Naive thymus-derived CD4-positive, alpha-beta T cell (primary cell): Measurements from ENCODE around the gene RALBP1. TPM values are rescaled to one million over a fixed set of nuclear protein-coding genes. Genes with fewer than 3 reads are reported as not detected.

Experiments
- ATAC-seq: fragments of 150-1000 bp; cut with Tn5 transposase; 2 replicates; pipeline ENCODE4 v1.10.0; 2021; ENCODE audit warnings: mild to moderate bottlenecking, moderate library complexity
- CTCF ChIA-PET: fragments of 350-600 bp; sonication (Branson Sonifier 250); formaldehyde crosslinking; loops from one replicate; lab custom pipeline; 2021; ENCODE audit warnings: antibody characterized with exemption; lab: Charles Lee
- POLR2A ChIA-PET: fragments of 350-600 bp; sonication (Branson Sonifier 250); formaldehyde crosslinking; loops from one replicate; lab custom pipeline; 2021; ENCODE audit warnings: antibody characterized with exemption, inconsistent platforms; lab: Charles Lee
- DNase-seq, 9 donors: peaks; one replicate each; pipeline versions ENCODE4 v3.0.0 to v3.0.0-alpha.2; 2020 to 2022; ENCODE audit warnings: mixed read lengths in 1 of 9
- H3K27ac ChIP-seq: one replicate; pipeline ENCODE4 v1.7.0; 2013; ENCODE audit warnings: mild to moderate bottlenecking, low read depth, low read length, moderate library complexity
- H3K27me3 ChIP-seq, 2 donors: one replicate each; pipeline ENCODE4 v1.7.0; 2013; ENCODE audit warnings: low read length in 2 of 2, mild to moderate bottlenecking in 2 of 2, moderate library complexity in 2 of 2; ENCODE audit not compliant: control insufficient read depth in 2 of 2, insufficient read depth in 2 of 2
- H3K36me3 ChIP-seq, 3 experiments: 1 replicate in 2 of 3; 2 replicates in 1 of 3; pipeline ENCODE4 v1.7.0; 2013; ENCODE audit warnings: low read length in 3 of 3, mild to moderate bottlenecking in 3 of 3, moderate library complexity in 1 of 3; ENCODE audit not compliant: insufficient read depth in 3 of 3, control insufficient read depth in 2 of 3
- H3K4me1 ChIP-seq, 2 donors: one replicate each; pipeline ENCODE4 v1.7.0; 2013; ENCODE audit warnings: low read length in 2 of 2, mild to moderate bottlenecking in 2 of 2, moderate library complexity in 1 of 2; ENCODE audit not compliant: control insufficient read depth in 2 of 2, insufficient read depth in 2 of 2
- H3K4me3 ChIP-seq: 2 replicates; pipeline ENCODE4 v1.7.0; 2013; ENCODE audit warnings: mild to moderate bottlenecking, low read length
- H3K9me3 ChIP-seq, 3 experiments: 1 replicate in 2 of 3; 2 replicates in 1 of 3; pipeline ENCODE4 v1.7.0; 2013; ENCODE audit warnings: low read length in 3 of 3; ENCODE audit not compliant: control insufficient read depth in 2 of 3
- H3K27ac Mint-ChIP-seq, 9 donors: one replicate each; pipeline ENCODE4 v1.8.0; 2020 to 2022; ENCODE audit warnings: mixed read lengths in 9 of 9, mild to moderate bottlenecking in 8 of 9, moderate library complexity in 5 of 9, inconsistent platforms in 2 of 9
- H3K27me3 Mint-ChIP-seq, 5 donors: one replicate each; pipeline ENCODE4 v1.8.0; 2021 to 2022; ENCODE audit warnings: mixed read lengths in 5 of 5, mild to moderate bottlenecking in 1 of 5
- H3K36me3 Mint-ChIP-seq, 5 donors: one replicate each; pipeline ENCODE4 v1.8.0; 2020 to 2022; ENCODE audit warnings: mixed read lengths in 5 of 5, mild to moderate bottlenecking in 3 of 5, inconsistent platforms in 1 of 5
- H3K4me1 Mint-ChIP-seq, 7 donors: one replicate each; pipeline ENCODE4 v1.8.0; 2020 to 2022; ENCODE audit warnings: mixed read lengths in 7 of 7, mild to moderate bottlenecking in 3 of 7, inconsistent platforms in 1 of 7
- H3K4me3 Mint-ChIP-seq, 10 donors: one replicate each; pipeline ENCODE4 v1.8.0; 2020 to 2022; ENCODE audit warnings: mild to moderate bottlenecking in 10 of 10, mixed read lengths in 10 of 10, moderate library complexity in 6 of 10, inconsistent platforms in 2 of 10
- H3K9me3 Mint-ChIP-seq, 11 donors: one replicate each; pipeline ENCODE4 v1.8.0; 2020 to 2022; ENCODE audit warnings: mixed read lengths in 11 of 11, mild to moderate bottlenecking in 4 of 11, inconsistent platforms in 1 of 11, moderate library complexity in 1 of 11
- intact Hi-C, 2 donors: fragments of 100-400 bp; cut with micrococcal nuclease; formaldehyde crosslinking; loops; one replicate each; pipeline ENCODE4 v1.15.1; 2023
- polyA plus RNA-seq, 2 donors: library from polyadenylated mRNA; unstranded; fragments of 300-500 nt; fragmentation: Illumina TruSeq; gene quantifications; one replicate each; pipeline ENCODE4 v1.2.3, GENCODE V29; 2021
- total RNA-seq, 6 experiments: library from RNA in 5 of 6; stranded (reverse) in 5 of 6; gene quantifications; 1 replicate in 5 of 6; 2 replicates in 1 of 6; pipeline ENCODE4 v1.2.3 and lab custom pipeline; 2021 to 2026

RALBP1 gene
- total and polyA plus RNA-seq, 7 experiments from 2014 or later = 20.3 to 47.8 (median 40.0) TPM

DNA sequence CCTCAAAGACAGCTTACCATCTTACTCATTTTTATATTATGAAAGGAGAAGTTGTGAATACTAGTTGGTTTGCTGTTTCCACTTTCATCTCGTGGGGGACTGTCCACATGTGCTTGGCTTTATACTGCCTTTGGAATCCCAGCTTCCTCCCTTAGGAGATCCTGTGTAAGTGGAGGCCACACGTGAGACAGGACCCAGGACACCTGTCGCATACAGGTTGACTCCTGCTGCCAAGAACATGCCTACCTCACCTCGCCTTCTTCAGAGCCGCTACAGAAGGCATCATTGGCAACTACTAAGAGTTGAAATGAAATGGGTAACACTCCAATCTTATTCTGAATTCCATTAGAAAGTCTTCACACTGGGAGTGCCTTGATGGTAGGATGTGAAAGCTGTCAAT lies 69.7 kb downstream of the RALBP1 start:
- peaks cover 0 to 5% (median 0%) of the 10 kb centered on the region in 7 donors for H3K4me1 Mint-ChIP-seq
- H3K4me1 ChIP-seq = no peaks in the 10 kb centered on the region
- peaks cover 0 to 1% (median 0%) of the 10 kb centered on the region in 11 donors for H3K9me3 Mint-ChIP-seq
- no peak overlapping the region for H3K4me3 Mint-ChIP-seq
- H3K9me3 ChIP-seq = no peaks in the 10 kb centered on the region
- CTCF ChIA-PET = no interaction called here
- H3K4me3 ChIP-seq = no peak overlapping the region
- H3K27ac Mint-ChIP-seq = no peak overlapping the region
- ATAC-seq (no peak), DNase-seq (no peak)
- no peaks in the 10 kb centered on the region for H3K27me3 Mint-ChIP-seq
- intact Hi-C loops = no loop called here
- no peaks in the 10 kb centered on the region for H3K27me3 ChIP-seq
- no peak overlapping the region for H3K27ac ChIP-seq
- peaks cover 9 to 38% (median 13%) of the 10 kb centered on the region in 5 donors for H3K36me3 Mint-ChIP-seq
- POLR2A ChIA-PET = no interaction called here
- H3K36me3 ChIP-seq = peaks cover 5 to 33% (median 18%) of the 10 kb centered on the region in 3 experiments

DNA sequence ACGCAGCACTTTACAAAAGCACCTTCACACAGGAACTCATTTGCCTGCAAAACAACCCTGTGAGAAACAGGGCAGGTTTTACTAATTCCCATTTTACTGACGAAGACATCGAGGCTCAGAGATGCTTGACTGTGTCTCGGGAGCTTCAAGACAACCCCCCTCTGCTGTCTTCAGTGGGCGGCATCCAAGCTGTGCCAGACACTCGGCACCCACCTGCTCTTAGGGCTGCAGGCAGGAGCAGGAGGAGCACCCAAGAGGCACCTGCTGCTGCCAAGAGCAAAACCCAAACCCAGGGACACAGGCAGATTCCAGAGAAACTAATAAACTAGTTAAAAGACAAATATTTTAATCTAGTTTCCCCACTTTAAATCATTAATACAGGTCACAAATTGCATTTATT lies 71.2 kb downstream of the RALBP1 start:
- intact Hi-C loops = no loop called here
- no peaks in the 10 kb centered on the region for H3K4me1 ChIP-seq
- H3K9me3 ChIP-seq = no peaks in the 10 kb centered on the region
- CTCF ChIA-PET = no interaction called here
- peaks cover 5 to 41% (median 18%) of the 10 kb centered on the region in 3 experiments for H3K36me3 ChIP-seq
- H3K36me3 Mint-ChIP-seq = peaks cover 8 to 40% (median 14%) of the 10 kb centered on the region in 5 donors
- POLR2A ChIA-PET = no interaction called here
- H3K27ac ChIP-seq = no peak overlapping the region
- ATAC-seq (no peak), DNase-seq (no peak)
- H3K4me3 ChIP-seq = no peak overlapping the region
- H3K4me3 Mint-ChIP-seq = no peak overlapping the region
- H3K9me3 Mint-ChIP-seq = no peaks in the 10 kb centered on the region
- peaks cover 0 to 5% (median 0%) of the 10 kb centered on the region in 7 donors for H3K4me1 Mint-ChIP-seq
- no peaks in the 10 kb centered on the region for H3K27me3 Mint-ChIP-seq
- H3K27ac Mint-ChIP-seq = peak overlapping the region in 2 of 9 donors; percentile 36 to 56
- H3K27me3 ChIP-seq = no peaks in the 10 kb centered on the region

GRCh38 chr18:9547782-9548181 lies 72.5 kb downstream of the RALBP1 start:
- Histone ChIP-seq H3K9me3 (peaks cover 0 to 2% (median 0%) of the 10 kb centered on the region in 3 experiments), H3K4me1 (no peaks in the 10 kb centered on the region), H3K36me3 (peaks cover 5 to 44% (median 24%) of the 10 kb centered on the region in 3 experiments), H3K27me3 (no peaks in the 10 kb centered on the region), H3K27ac (no peak overlapping the region), H3K4me3 (no peak overlapping the region)
- H3K4me1 Mint-ChIP-seq = peaks cover 0 to 5% (median 0%) of the 10 kb centered on the region in 7 donors
- H3K27ac Mint-ChIP-seq = no peak overlapping the region
- no peaks in the 10 kb centered on the region for H3K27me3 Mint-ChIP-seq
- DNase-seq = no peak
- ChIA-PET CTCF (no interaction called here), POLR2A (no interaction called here)
- peaks cover 9 to 51% (median 24%) of the 10 kb centered on the region in 5 donors for H3K36me3 Mint-ChIP-seq
- no peak for ATAC-seq
- intact Hi-C loops = no loop called here
- H3K9me3 Mint-ChIP-seq = peaks cover 0 to 4% (median 0%) of the 10 kb centered on the region in 11 donors
- H3K4me3 Mint-ChIP-seq = no peak overlapping the region

GRCh38 chr18:9549405-9549804 lies 74.1 kb downstream of the RALBP1 start:
- no peaks in the 10 kb centered on the region for H3K4me1 ChIP-seq
- no peak for ATAC-seq
- H3K27ac ChIP-seq = no peak overlapping the region
- H3K4me1 Mint-ChIP-seq = peaks cover 0 to 3% (median 0%) of the 10 kb centered on the region in 7 donors
- H3K4me3 ChIP-seq = no peak overlapping the region
- H3K27me3 ChIP-seq = no peaks in the 10 kb centered on the region
- H3K27ac Mint-ChIP-seq = peak overlapping the region in 1 of 9 donors; percentile 12
- H3K36me3 Mint-ChIP-seq = peaks cover 13 to 66% (median 31%) of the 10 kb centered on the region in 5 donors
- no peak overlapping the region for H3K4me3 Mint-ChIP-seq
- CTCF ChIA-PET = no interaction called here
- H3K36me3 ChIP-seq = peaks cover 5 to 57% (median 25%) of the 10 kb centered on the region in 3 experiments
- peaks cover 0 to 3% (median 0%) of the 10 kb centered on the region in 3 experiments for H3K9me3 ChIP-seq
- intact Hi-C loops = no loop called here
- POLR2A ChIA-PET = no interaction called here
- H3K9me3 Mint-ChIP-seq = peaks cover 0 to 6% (median 0%) of the 10 kb centered on the region in 11 donors
- H3K27me3 Mint-ChIP-seq = no peaks in the 10 kb centered on the region
- no peak for DNase-seq

DNA sequence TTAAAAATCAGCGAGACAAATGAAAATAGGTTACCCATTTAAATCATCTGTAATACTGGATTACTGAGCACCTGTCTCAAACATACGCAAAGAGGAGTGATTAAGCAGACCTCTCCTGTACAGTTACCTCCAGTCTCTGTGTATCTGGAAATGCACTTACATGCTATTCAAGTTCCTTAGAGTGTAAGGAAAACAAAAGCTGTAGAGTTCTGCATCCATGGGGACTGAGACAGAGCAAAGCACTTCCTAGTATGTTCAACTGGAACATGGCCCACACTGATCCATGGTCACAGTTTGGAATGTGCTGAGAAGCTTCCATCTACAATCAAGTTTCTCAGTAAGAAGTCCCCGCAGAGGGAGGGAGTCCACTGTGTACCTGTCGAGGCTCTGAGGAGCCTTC lies 75.1 kb downstream of the RALBP1 start:
- Histone ChIP-seq H3K9me3 (peaks cover 0 to 3% (median 0%) of the 10 kb centered on the region in 3 experiments), H3K4me3 (no peak overlapping the region), H3K27me3 (no peaks in the 10 kb centered on the region), H3K36me3 (peaks cover 5 to 67% (median 25%) of the 10 kb centered on the region in 3 experiments), H3K27ac (no peak overlapping the region), H3K4me1 (no peaks in the 10 kb centered on the region)
- ChIA-PET CTCF (no interaction called here), POLR2A (no interaction called here)
- intact Hi-C loops = no loop called here
- Mint-ChIP-seq H3K27ac (no peak overlapping the region), H3K36me3 (peaks cover 13 to 74% (median 36%) of the 10 kb centered on the region in 5 donors), H3K9me3 (peaks cover 0 to 6% (median 0%) of the 10 kb centered on the region in 11 donors), H3K27me3 (no peaks in the 10 kb centered on the region), H3K4me3 (no peak overlapping the region), H3K4me1 (peaks cover 0 to 3% (median 0%) of the 10 kb centered on the region in 7 donors)
- ATAC-seq = no peak
- DNase-seq = no peak

GRCh38 chr18:9552191-9552590 lies 76.9 kb downstream of the RALBP1 start:
- no peaks in the 10 kb centered on the region for H3K27me3 ChIP-seq
- peaks cover 0 to 3% (median 0%) of the 10 kb centered on the region in 3 experiments for H3K9me3 ChIP-seq
- DNase-seq = no peak
- peaks cover 13 to 77% (median 38%) of the 10 kb centered on the region in 5 donors for H3K36me3 Mint-ChIP-seq
- intact Hi-C loops = no loop called here
- H3K27ac Mint-ChIP-seq = no peak overlapping the region
- H3K27me3 Mint-ChIP-seq = no peaks in the 10 kb centered on the region
- H3K27ac ChIP-seq = no peak overlapping the region
- no peak for ATAC-seq
- H3K4me3 ChIP-seq = no peak overlapping the region
- H3K4me1 ChIP-seq = no peaks in the 10 kb centered on the region
- H3K4me3 Mint-ChIP-seq = no peak overlapping the region
- H3K36me3 ChIP-seq = peaks cover 5 to 67% (median 25%) of the 10 kb centered on the region in 3 experiments
- POLR2A ChIA-PET = no interaction called here
- peaks cover 0 to 3% (median 0%) of the 10 kb centered on the region in 7 donors for H3K4me1 Mint-ChIP-seq
- CTCF ChIA-PET = interaction anchor here (0.7 kb wide), 1 partner anchor 41 kb away, joined by 3 read pairs; no protein-coding TSS in a partner anchor
- H3K9me3 Mint-ChIP-seq = peaks cover 0 to 6% (median 0%) of the 10 kb centered on the region in 11 donors

DNA sequence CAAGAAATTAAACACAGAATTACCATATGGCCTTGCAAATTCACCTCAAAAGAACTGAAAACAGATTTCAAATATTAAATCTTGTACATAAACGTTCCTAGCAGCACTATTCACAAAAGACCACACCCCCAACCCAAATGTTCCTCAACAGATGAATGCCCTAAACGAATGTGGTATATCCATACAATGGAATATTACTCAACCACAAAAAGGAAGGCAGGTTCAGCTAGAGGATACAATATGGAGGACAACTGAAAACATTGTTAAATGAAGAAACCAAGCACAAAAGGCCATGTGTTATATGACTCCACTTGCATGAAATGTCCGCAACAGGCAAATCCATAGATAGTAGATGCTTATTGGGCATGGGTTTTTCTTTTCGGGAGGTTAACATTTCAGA lies 77.3 kb downstream of the RALBP1 start:
- H3K27ac Mint-ChIP-seq = no peak overlapping the region
- ChIA-PET CTCF (no interaction called here), POLR2A (no interaction called here)
- H3K9me3 Mint-ChIP-seq = peaks cover 0 to 6% (median 0%) of the 10 kb centered on the region in 11 donors
- Histone ChIP-seq H3K36me3 (peaks cover 5 to 63% (median 25%) of the 10 kb centered on the region in 3 experiments), H3K27ac (no peak overlapping the region), H3K4me3 (no peak overlapping the region), H3K9me3 (peaks cover 0 to 3% (median 0%) of the 10 kb centered on the region in 3 experiments), H3K4me1 (no peaks in the 10 kb centered on the region), H3K27me3 (no peaks in the 10 kb centered on the region)
- DNase-seq (no peak), ATAC-seq (no peak)
- no peak overlapping the region for H3K4me3 Mint-ChIP-seq
- peaks cover 13 to 77% (median 41%) of the 10 kb centered on the region in 5 donors for H3K36me3 Mint-ChIP-seq
- peaks cover 0 to 3% (median 0%) of the 10 kb centered on the region in 7 donors for H3K4me1 Mint-ChIP-seq
- no peaks in the 10 kb centered on the region for H3K27me3 Mint-ChIP-seq
- intact Hi-C loops = no loop called here
